Endothelial cell of umbilical vein (primary cell): Measurements from ENCODE around the gene RAD52. TPM values are rescaled to one million over a fixed set of nuclear protein-coding genes. Genes with fewer than 3 reads are reported as not detected.

ENCODE experiments used
- BruUV-seq: library from RNA; stranded (reverse); fragments of 400-500 nt; replicated peaks from 2 replicates; lab custom pipeline; 2021; lab: Mats Ljungman, UMichigan
- CTCF ChIA-PET: fragments of 300-600, 350-600 bp; sonication (Branson Sonifier 250); formaldehyde crosslinking; loops from one replicate; lab custom pipeline; 2021; ENCODE audit warnings: antibody characterized with exemption, inconsistent platforms; lab: Charles Lee
- POLR2A ChIA-PET: fragments of 300-600, 350-600 bp; sonication (Branson Sonifier 250); formaldehyde crosslinking; loops from one replicate; lab custom pipeline; 2021; ENCODE audit warnings: antibody characterized with exemption, inconsistent platforms; lab: Charles Lee
- DNase-seq: peaks from one replicate; pipeline ENCODE4 v3.0.0-alpha.2; 2011; ENCODE audit warnings: low read depth, low spot score
- FAIRE-seq: peaks from 2 replicates; lab custom pipeline; 2011; peaks lifted over from hg19 to GRCh38; lab: Jason Lieb, UNC
- H2AFZ ChIP-seq: 2 replicates; pipeline ENCODE4 v1.6.0; 2012; ENCODE audit warnings: low read depth, low read length, control low read depth, inconsistent platforms
- H3K27ac ChIP-seq: 2 replicates; pipeline ENCODE4 v1.5.1; 2011; ENCODE audit warnings: low read depth, mild to moderate bottlenecking, control low read depth, low read length, moderate library complexity; ENCODE audit not compliant: insufficient read depth
- H3K27me3 ChIP-seq, 2 experiments: 2 replicates each; pipeline versions ENCODE4 v1.6.0 to v1.6.1; 2011; ENCODE audit warnings: low read length in 2 of 2, mixed read lengths in 1 of 2; ENCODE audit not compliant: control insufficient read depth in 2 of 2, insufficient read depth in 2 of 2
- H3K36me3 ChIP-seq, 2 experiments: 2 replicates in 1 of 2; 3 replicates in 1 of 2; pipeline ENCODE4 v1.5.1; 2011; ENCODE audit warnings: low read length in 2 of 2, mild to moderate bottlenecking in 1 of 2, moderate library complexity in 1 of 2; ENCODE audit not compliant: control insufficient read depth in 2 of 2, insufficient read depth in 2 of 2; ENCODE audit errors: extremely low read depth in 1 of 2
- H3K4me1 ChIP-seq: 3 replicates; pipeline ENCODE4 v1.5.1; 2011; ENCODE audit warnings: mild to moderate bottlenecking, low read length; ENCODE audit not compliant: control insufficient read depth, insufficient read depth; ENCODE audit errors: extremely low read depth
- H3K4me2 ChIP-seq: 2 replicates; pipeline ENCODE4 v1.6.1; 2011; ENCODE audit warnings: low read length, control low read depth, mixed read lengths; ENCODE audit not compliant: insufficient read depth
- H3K4me3 ChIP-seq, 3 experiments: fragments of 200-600 bp in 1 of 3; sonication (generic), shearing (Covaris generic) in 1 of 3; replicated peaks in 1 of 3; 2 replicates each; pipeline ENCODE4 v1.5.1; 2011 to 2016; ENCODE audit warnings: control low read depth in 3 of 3, low read length in 3 of 3, mild to moderate bottlenecking in 2 of 3, inconsistent platforms in 1 of 3, low read depth in 1 of 3, moderate library complexity in 1 of 3; ENCODE audit not compliant: insufficient read depth in 1 of 3
- H3K79me2 ChIP-seq: 2 replicates; pipeline ENCODE4 v1.6.0; 2012; ENCODE audit warnings: low read length, inconsistent platforms; ENCODE audit not compliant: control insufficient read depth, insufficient read depth
- H3K9ac ChIP-seq: replicated peaks from 2 replicates; pipeline ENCODE3; 2011; ENCODE audit warnings: low read length, control low read depth; ENCODE audit not compliant: insufficient read depth; ENCODE audit errors: extremely low read depth
- H3K9me1 ChIP-seq: replicated peaks from 3 replicates; pipeline ENCODE4 v1.6.0; 2011; ENCODE audit warnings: mild to moderate bottlenecking, low read length; ENCODE audit not compliant: control insufficient read depth, insufficient read depth; ENCODE audit errors: extremely low read depth
- H3K9me3 ChIP-seq: replicated peaks from 2 replicates; pipeline ENCODE4 v1.5.1; 2012; ENCODE audit warnings: low read length, inconsistent platforms; ENCODE audit not compliant: control insufficient read depth, insufficient read depth
- H4K20me1 ChIP-seq: replicated peaks from 2 replicates; pipeline ENCODE3; 2011; ENCODE audit warnings: mild to moderate bottlenecking, low read length; ENCODE audit not compliant: control insufficient read depth, insufficient read depth; ENCODE audit errors: extremely low read depth
- EZH2 ChIP-seq: IDR thresholded peaks from 2 replicates; pipeline ENCODE4 v1.6.1; 2012; ENCODE audit warnings: borderline replicate concordance, low read depth, mild to moderate bottlenecking, moderate library complexity, low read length, inconsistent platforms; ENCODE audit not compliant: severe bottlenecking
- FOS ChIP-seq: IDR thresholded peaks from 2 replicates; pipeline ENCODE4 v1.6.1; 2011; ENCODE audit warnings: mild to moderate bottlenecking, low read length, moderate library complexity, borderline replicate concordance; ENCODE audit not compliant: insufficient read depth
- GATA2 ChIP-seq: IDR thresholded peaks from 2 replicates; pipeline ENCODE4 v1.7.0; 2011; ENCODE audit warnings: low read depth, mild to moderate bottlenecking, moderate library complexity, mixed read lengths, low read length; ENCODE audit not compliant: insufficient read length, insufficient read depth
- JUN ChIP-seq: IDR thresholded peaks from 2 replicates; pipeline ENCODE4 v1.6.1; 2011; ENCODE audit warnings: borderline replicate concordance, low read depth; ENCODE audit not compliant: insufficient read length, insufficient read depth
- MYC ChIP-seq: IDR thresholded peaks from one replicate; pipeline ENCODE4 v1.6.1; 2011; ENCODE audit warnings: mild to moderate bottlenecking, low read depth, low read length
- POLR2A ChIP-seq: IDR thresholded peaks from 2 replicates; pipeline ENCODE4 v1.6.1; 2012; ENCODE audit warnings: low read depth, mild to moderate bottlenecking, control low read depth, low read length
- POLR2AphosphoS5 ChIP-seq: IDR thresholded peaks from 2 replicates; pipeline ENCODE4 v1.6.1; 2012; ENCODE audit warnings: low read depth, mild to moderate bottlenecking, control low read depth, low read length, moderate library complexity; ENCODE audit not compliant: insufficient read depth
- dilution Hi-C: fragments of 300-500 bp; cut with MboI; formaldehyde crosslinking; loops from one replicate; pipeline ENCODE4 v1.15.0; 2019; ENCODE audit warnings: low sequenced_read_pairs; ENCODE audit not compliant: extremely low pct_ligation_motif_present
- intact Hi-C: fragments of 100-400 bp; cut with micrococcal nuclease; formaldehyde crosslinking; loops from one replicate; pipeline ENCODE4 v1.10.0; 2022
- polyA plus RNA-seq, 4 experiments: library from polyadenylated mRNA; depleted of rRNA in 3 of 4; stranded (reverse) in 3 of 4; unstranded in 1 of 4; fragments of >200 nt; gene quantifications; 2 replicates each; pipeline versions ENCODE4 v1.2.1 to v1.2.3, GENCODE V29; 2011 to 2012; ENCODE audit warnings: missing spikeins in 1 of 4
- total RNA-seq: library from RNA; stranded (reverse); gene quantifications from 2 replicates; pipeline ENCODE4 v1.2.3, GENCODE V29; 2021
- TF ChIP-seq, protein P1 (sequence below), 2 donors: IDR thresholded peaks; 1 replicate in 1 of 2; 2 replicates in 1 of 2; pipeline ENCODE4 v1.5.1; 2011; ENCODE audit warnings: low read length in 2 of 2, mild to moderate bottlenecking in 2 of 2, moderate library complexity in 2 of 2, control low read depth in 1 of 2, inconsistent platforms in 1 of 2, low read depth in 1 of 2; ENCODE audit not compliant: insufficient read depth in 1 of 2; ENCODE audit errors: extremely low read depth in 1 of 2
- TF ChIP-seq, protein P2 (sequence below): IDR thresholded peaks from 2 replicates; pipeline ENCODE4 v1.6.1; 2011; ENCODE audit not compliant: insufficient read depth, insufficient read length

Gene RAD52
- total and polyA plus RNA-seq, 2 donors (not counting 3 experiments of a cell fraction or from before 2014, with no cell fraction given) = 9.4 to 16.1 TPM

DNA sequence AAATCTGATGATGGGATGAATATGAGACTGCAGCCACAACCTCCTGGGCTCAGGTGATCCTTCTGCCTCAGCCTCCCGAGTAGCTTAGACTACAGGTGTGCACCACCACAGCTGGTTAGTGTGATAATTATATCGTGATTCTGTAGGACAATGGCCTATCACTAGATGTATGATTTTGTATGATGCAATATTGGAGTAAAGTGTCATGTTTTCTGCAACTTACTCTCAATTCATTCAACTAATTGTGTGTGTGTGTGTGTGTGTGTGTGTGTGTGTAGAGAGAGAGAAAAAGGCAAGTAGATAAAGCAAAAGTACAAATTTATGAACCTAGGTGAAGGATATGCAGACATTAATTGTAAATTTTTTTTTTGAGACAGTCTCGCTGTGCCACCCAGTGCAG, 10.7 kb downstream of the RAD52 start:
- DNase-seq (no peak), FAIRE-seq (no peak)
- Histone ChIP-seq H3K9ac (no peak overlapping the region), H3K27ac (no peak overlapping the region), H3K27me3 (no peaks in the 10 kb centered on the region), H3K9me1 (no peaks in the 10 kb centered on the region), H3K4me1 (no peaks in the 10 kb centered on the region), H4K20me1 (no peaks in the 10 kb centered on the region), H3K79me2 (peaks cover 3% of the 10 kb centered on the region), H2AFZ (no peak overlapping the region), H3K4me2 (no peak overlapping the region), H3K9me3 (no peaks in the 10 kb centered on the region), H3K36me3 (peaks cover 0 to 3% of the 10 kb centered on the region in 2 experiments), H3K4me3 (no peak overlapping the region)
- TF ChIP-seq, protein P1, sequence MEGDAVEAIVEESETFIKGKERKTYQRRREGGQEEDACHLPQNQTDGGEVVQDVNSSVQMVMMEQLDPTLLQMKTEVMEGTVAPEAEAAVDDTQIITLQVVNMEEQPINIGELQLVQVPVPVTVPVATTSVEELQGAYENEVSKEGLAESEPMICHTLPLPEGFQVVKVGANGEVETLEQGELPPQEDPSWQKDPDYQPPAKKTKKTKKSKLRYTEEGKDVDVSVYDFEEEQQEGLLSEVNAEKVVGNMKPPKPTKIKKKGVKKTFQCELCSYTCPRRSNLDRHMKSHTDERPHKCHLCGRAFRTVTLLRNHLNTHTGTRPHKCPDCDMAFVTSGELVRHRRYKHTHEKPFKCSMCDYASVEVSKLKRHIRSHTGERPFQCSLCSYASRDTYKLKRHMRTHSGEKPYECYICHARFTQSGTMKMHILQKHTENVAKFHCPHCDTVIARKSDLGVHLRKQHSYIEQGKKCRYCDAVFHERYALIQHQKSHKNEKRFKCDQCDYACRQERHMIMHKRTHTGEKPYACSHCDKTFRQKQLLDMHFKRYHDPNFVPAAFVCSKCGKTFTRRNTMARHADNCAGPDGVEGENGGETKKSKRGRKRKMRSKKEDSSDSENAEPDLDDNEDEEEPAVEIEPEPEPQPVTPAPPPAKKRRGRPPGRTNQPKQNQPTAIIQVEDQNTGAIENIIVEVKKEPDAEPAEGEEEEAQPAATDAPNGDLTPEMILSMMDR (IDR thresholded peaks at IDR 0.05; ENCODE audit: extremely low read depth in 1 of 2, insufficient read depth in 1 of 2, low read depth in 1 of 2, low read length in 2 of 2) = no peak
- no peak for TF ChIP-seq POLR2A
- TF ChIP-seq EZH2 = no peak
- TF ChIP-seq, protein P2, sequence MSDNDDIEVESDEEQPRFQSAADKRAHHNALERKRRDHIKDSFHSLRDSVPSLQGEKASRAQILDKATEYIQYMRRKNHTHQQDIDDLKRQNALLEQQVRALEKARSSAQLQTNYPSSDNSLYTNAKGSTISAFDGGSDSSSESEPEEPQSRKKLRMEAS = no peak
- TF ChIP-seq GATA2 = no peak
- no peak for TF ChIP-seq FOS
- no peak for TF ChIP-seq MYC
- TF ChIP-seq POLR2AphosphoS5 = no peak
- TF ChIP-seq JUN = no peak
- CTCF ChIA-PET = interaction anchor here (0.6 kb wide), 1 partner anchor 154 kb away, joined by 3 read pairs; no protein-coding TSS in a partner anchor
- POLR2A ChIA-PET = no interaction called here
- dilution Hi-C loops (no loop called here), intact Hi-C loops (no loop called here)
- no TSS peak for BruUV-seq
